HFFc6 (cell line): ENCODE results near the gene WLS. TPM values are rescaled to one million over a fixed set of nuclear protein-coding genes. Genes with fewer than 3 reads are reported as not detected.

Experiments used
- DNase-seq: peaks from one replicate; pipeline ENCODE4 v3.0.0-alpha.2; 2018
- H3K27ac Mint-ChIP-seq: 2 replicates; pipeline ENCODE4 v1.8.0; 2020; ENCODE audit warnings: mild to moderate bottlenecking, mixed read lengths
- H3K27me3 Mint-ChIP-seq: 2 replicates; pipeline ENCODE4 v1.8.0; 2021; ENCODE audit warnings: mild to moderate bottlenecking, moderate library complexity, mixed read lengths; ENCODE audit not compliant: insufficient read depth
- H3K36me3 Mint-ChIP-seq: 2 replicates; pipeline ENCODE4 v1.8.0; 2021; ENCODE audit warnings: low read depth, mixed read lengths
- H3K4me1 Mint-ChIP-seq: 2 replicates; pipeline ENCODE4 v1.8.0; 2020; ENCODE audit warnings: low read depth, mixed read lengths
- H3K4me3 Mint-ChIP-seq: 2 replicates; pipeline ENCODE4 v1.8.0; 2020; ENCODE audit warnings: mild to moderate bottlenecking, moderate library complexity, mixed read lengths
- H3K9me3 Mint-ChIP-seq: 2 replicates; pipeline ENCODE4 v1.8.0; 2020; ENCODE audit warnings: mild to moderate bottlenecking, mixed read lengths
- CTCF ChIP-seq: fragments of 200-600 bp; sonication (generic); IDR thresholded peaks from 2 replicates; pipeline ENCODE4 v1.5.0; 2021; ENCODE audit warnings: antibody characterized with exemption, mild to moderate bottlenecking
- total RNA-seq, 6 experiments: library from RNA; stranded (reverse); fragmentation: NEBNext Ultra II Directional; extraction: Animal tissue kit (Norgen Biotek cat#: 25700); gene quantifications; 2 replicates in 1 of 6; 3 replicates in 5 of 6; pipeline ENCODE4 v1.2.3, GENCODE V29; 2021

WLS gene
- total RNA-seq, 6 experiments from 2014 or later: 39.4 to 52.0 (median 42.3) TPM

- Mint-ChIP-seq H3K4me1 (peaks cover 67% of the 10 kb centered on the region), H3K27me3 (no peaks in the 10 kb centered on the region), H3K36me3 (peaks cover 5% of the 10 kb centered on the region), H3K4me3 (peak overlapping the region; percentile 35; the same call in 1 of the 2 replicates), H3K27ac (peak overlapping the region; percentile 67), H3K9me3 (no peaks in the 10 kb centered on the region)
- DNase-seq: peak; percentile 39
- no peak for TF ChIP-seq CTCF
These were observed 33.6 kb downstream of the WLS start for GRCh38 chr1:68198752-68199151.

GRCh38 chr1:68197891-68198290 is 34.4 kb downstream of the WLS start:
- Mint-ChIP-seq H3K4me3 (no peak overlapping the region), H3K27ac (peak overlapping the region; percentile 67), H3K36me3 (peaks cover 10% of the 10 kb centered on the region), H3K27me3 (no peaks in the 10 kb centered on the region), H3K4me1 (peaks cover 61% of the 10 kb centered on the region), H3K9me3 (no peaks in the 10 kb centered on the region)
- no peak for DNase-seq
- no peak for TF ChIP-seq CTCF

- TF ChIP-seq CTCF: no peak
- Mint-ChIP-seq H3K27me3 (no peaks in the 10 kb centered on the region), H3K27ac (peak overlapping the region; percentile 67), H3K9me3 (no peaks in the 10 kb centered on the region), H3K4me3 (no peak overlapping the region), H3K4me1 (peaks cover 58% of the 10 kb centered on the region), H3K36me3 (peaks cover 10% of the 10 kb centered on the region)
- DNase-seq: no peak
These were observed 34.9 kb downstream of the WLS start for GRCh38 chr1:68197461-68197860.

GRCh38 chr1:68196676-68197075 is 35.6 kb downstream of the WLS start:
- no peak for TF ChIP-seq CTCF
- Mint-ChIP-seq H3K27ac (peak overlapping the region; percentile 64; the same call in 1 of the 2 replicates), H3K4me3 (peak overlapping the region; percentile 65; the same call in 1 of the 2 replicates), H3K9me3 (no peaks in the 10 kb centered on the region), H3K36me3 (peaks cover 15% of the 10 kb centered on the region), H3K4me1 (peaks cover 50% of the 10 kb centered on the region), H3K27me3 (no peaks in the 10 kb centered on the region)
- DNase-seq: no peak

DNA sequence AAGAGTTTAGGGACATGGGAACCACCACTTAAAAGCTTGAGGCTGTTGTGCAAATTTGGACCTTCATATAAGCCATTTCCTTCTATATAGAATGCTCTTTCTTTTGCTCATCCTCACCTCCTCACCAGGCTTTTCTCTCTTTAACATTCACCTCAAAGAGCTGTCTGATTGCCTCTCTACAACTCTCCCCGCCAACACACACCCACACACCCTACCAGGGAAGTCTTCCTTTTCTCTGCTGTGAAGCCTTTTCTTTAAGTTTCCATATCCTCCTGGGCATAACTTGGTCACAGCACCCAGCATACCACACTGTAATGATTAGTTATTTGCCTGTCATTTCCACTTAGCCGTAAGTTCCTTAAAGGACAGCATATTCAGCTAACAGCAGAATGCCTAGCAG is 40.6 kb downstream of the WLS start:
- Mint-ChIP-seq H3K36me3 (peaks cover 29% of the 10 kb centered on the region), H3K27ac (no peak overlapping the region), H3K27me3 (no peaks in the 10 kb centered on the region), H3K4me3 (no peak overlapping the region), H3K9me3 (no peaks in the 10 kb centered on the region), H3K4me1 (peaks cover 27% of the 10 kb centered on the region)
- no peak for DNase-seq
- no peak for TF ChIP-seq CTCF
